ENCODE results near the gene SRRT. TPM values are rescaled to one million over a fixed set of nuclear protein-coding genes. Genes with fewer than 3 reads are reported as not detected.
"Not testable (repeated sequence)": the region's sequence is repeated elsewhere in the genome, so short reads cannot be mapped to it uniquely, and the experiment has no call there.

Gene SRRT
- total RNA-seq, 1 experiment from 2014 or later: 116 TPM

- DNase-seq (ENCODE audit: low read depth): no peak
Observed at GRCh38 chr7:100929808-100930174, 54.9 kb downstream of the SRRT start.

- DNase-seq (ENCODE audit: low read depth): no peak
Observed at GRCh38 chr7:100933734-100934133, 58.8 kb downstream of the SRRT start.

GRCh38 chr7:100935381-100935780, 60.5 kb downstream of the SRRT start:
- DNase-seq (ENCODE audit: low read depth): not testable (repeated sequence)

- not testable (repeated sequence) for DNase-seq (ENCODE audit: low read depth)
Observed at GRCh38 chr7:100936167-100936566, 61.3 kb downstream of the SRRT start.

Other genes with a start within 250 kb of the SRRT start
- gene TFR2, start 233.6 kb upstream of the SRRT start, total RNA-seq (2014; rRNA removed; shearing (Covaris generic)): 2.4 and 4.6 TPM in 2 replicates
- not detected in 2 replicates for gene ACTL6B, start 218.7 kb upstream of the SRRT start, total RNA-seq (2014; rRNA removed; shearing (Covaris generic))
- gene GNB2, start 201.4 kb upstream of the SRRT start, total RNA-seq (2014; rRNA removed; shearing (Covaris generic)): 58.9 and 77.1 TPM in 2 replicates
- gene GIGYF1, start 180.9 kb upstream of the SRRT start, total RNA-seq (2014; rRNA removed; shearing (Covaris generic)): 12.0 and 27.3 TPM in 2 replicates
- gene POP7, start 169.0 kb upstream of the SRRT start, total RNA-seq (2014; rRNA removed; shearing (Covaris generic)): 146 and 197 TPM in 2 replicates
- not detected in 2 replicates for gene EPO, start 154.6 kb upstream of the SRRT start, total RNA-seq (2014; rRNA removed; shearing (Covaris generic))
- not detected in 2 replicates for gene ZAN, start 141.5 kb upstream of the SRRT start, total RNA-seq (2014; rRNA removed; shearing (Covaris generic))
- gene EPHB4, start 47.6 kb upstream of the SRRT start, total RNA-seq (2014; rRNA removed; shearing (Covaris generic)): 57.5 and 62.5 TPM in 2 replicates
- gene SLC12A9, start 22.4 kb upstream of the SRRT start, total RNA-seq (2014; rRNA removed; shearing (Covaris generic)): 14.1 and 18.1 TPM in 2 replicates
- 203 and 238 TPM in 2 replicates for gene TRIP6, start 7.7 kb upstream of the SRRT start, total RNA-seq (2014; rRNA removed; shearing (Covaris generic))
- gene UFSP1, start 14.6 kb downstream of the SRRT start, total RNA-seq (2014; rRNA removed; shearing (Covaris generic)): 4.8 and 6.1 TPM in 2 replicates
- gene ACHE, start 20.8 kb downstream of the SRRT start, total RNA-seq (2014; rRNA removed; shearing (Covaris generic)): 0.46 TPM in 1 of 2 replicates, not detected in the other
- not detected in 2 replicates for gene MUC3A, start 74.4 kb downstream of the SRRT start, total RNA-seq (2014; rRNA removed; shearing (Covaris generic))
- 1.4 and 8.7 TPM in 2 replicates for gene MUC12, start 94.5 kb downstream of the SRRT start, total RNA-seq (2014; rRNA removed; shearing (Covaris generic))
- gene MUC17, start 145.0 kb downstream of the SRRT start, total RNA-seq (2014; rRNA removed; shearing (Covaris generic)): not detected in 2 replicates
- gene TRIM56, start 210.4 kb downstream of the SRRT start, total RNA-seq (2014; rRNA removed; shearing (Covaris generic)): 9.8 and 12.6 TPM in 2 replicates

Data from Daoy (cell line).